GM19397 (cell line): ENCODE results near the gene E2F6.

Source experiments
- ATAC-seq: cut with Tn5 transposase; IDR thresholded peaks from one replicate; pipeline ENCODE4 v1.9.1; 2021; ENCODE audit warnings: mild to moderate bottlenecking, moderate library complexity; ENCODE audit not compliant: unreplicated experiment

Gene E2F6

DNA sequence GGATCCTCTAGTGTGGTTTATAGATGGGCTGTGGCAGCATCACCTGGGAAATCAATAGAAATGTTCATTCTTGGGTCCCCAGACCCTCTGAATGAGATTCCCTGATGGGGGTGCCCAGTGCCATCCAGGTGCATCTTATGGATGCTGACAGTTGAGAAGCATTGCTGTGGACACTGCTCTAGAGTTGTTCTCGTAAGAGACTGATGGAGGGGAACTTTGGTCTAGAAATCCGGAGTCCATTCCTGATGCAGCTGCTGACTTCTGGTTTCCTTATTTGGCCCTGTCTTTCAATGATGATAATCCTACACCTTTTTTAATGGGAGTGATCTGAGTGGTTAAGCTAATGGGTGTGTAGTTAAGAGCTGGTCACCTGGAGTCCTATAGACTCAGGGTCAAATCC, 28.3 kb upstream of the E2F6 start:
- no peak for ATAC-seq

DNA sequence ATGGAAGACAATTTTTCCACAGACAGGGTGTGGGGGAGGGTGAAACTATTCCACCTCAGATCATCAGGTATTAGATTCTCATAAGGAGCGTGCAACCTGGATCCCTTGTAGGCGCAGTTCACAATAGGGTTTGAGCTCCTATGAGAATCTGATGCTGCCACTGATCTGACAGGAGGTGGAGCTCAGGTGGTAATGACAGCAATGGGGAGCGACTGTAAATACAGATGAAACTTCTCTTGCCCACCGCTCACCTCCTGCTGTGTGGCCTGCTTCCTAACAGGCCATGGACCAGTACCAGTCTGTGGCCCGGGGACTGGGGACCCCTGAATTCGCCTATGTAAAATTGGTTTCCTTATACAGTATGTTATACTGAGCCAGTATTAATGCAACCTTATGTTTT, 27.3 kb upstream of the E2F6 start:
- ATAC-seq = no peak

DNA sequence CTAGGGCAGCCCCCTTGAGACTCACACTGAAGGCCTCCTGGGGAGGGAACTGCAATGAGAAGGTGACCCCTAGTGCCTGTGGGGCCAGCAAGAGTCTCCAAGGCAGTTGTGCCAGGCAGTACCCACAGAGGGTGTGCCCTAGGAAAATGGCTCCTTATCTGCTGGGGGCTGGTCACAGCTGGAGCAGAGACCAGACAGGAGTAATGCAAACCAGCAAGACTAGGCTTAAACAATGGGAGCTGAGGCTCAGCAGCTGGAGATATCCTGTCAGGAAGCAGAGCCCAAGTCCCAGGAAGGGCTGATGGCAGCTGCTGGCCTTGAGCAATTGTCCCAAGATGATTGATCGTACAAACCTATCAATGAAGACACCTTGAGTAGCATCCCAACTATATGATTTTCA, 26.8 kb upstream of the E2F6 start:
- no peak for ATAC-seq

DNA sequence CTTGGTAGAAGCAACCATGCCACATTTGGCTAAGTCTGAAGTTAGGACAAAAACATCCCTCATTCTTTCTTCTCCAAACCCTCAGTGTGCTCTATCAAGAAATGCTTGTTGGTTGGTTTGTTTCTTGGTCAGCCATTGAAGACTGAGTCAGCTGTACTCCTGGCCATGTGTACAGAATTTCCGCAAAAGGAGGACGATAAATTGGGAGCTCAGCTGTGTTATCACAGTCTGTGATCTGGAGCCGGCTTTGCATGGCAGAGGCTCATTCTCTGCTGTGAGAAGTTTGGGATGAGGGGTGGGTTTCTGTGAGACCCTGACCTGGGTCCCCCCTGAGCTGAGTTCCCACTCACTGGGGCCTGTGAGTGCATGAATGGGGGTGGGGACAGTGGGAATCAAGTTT, 26.3 kb upstream of the E2F6 start:
- ATAC-seq = no peak

DNA sequence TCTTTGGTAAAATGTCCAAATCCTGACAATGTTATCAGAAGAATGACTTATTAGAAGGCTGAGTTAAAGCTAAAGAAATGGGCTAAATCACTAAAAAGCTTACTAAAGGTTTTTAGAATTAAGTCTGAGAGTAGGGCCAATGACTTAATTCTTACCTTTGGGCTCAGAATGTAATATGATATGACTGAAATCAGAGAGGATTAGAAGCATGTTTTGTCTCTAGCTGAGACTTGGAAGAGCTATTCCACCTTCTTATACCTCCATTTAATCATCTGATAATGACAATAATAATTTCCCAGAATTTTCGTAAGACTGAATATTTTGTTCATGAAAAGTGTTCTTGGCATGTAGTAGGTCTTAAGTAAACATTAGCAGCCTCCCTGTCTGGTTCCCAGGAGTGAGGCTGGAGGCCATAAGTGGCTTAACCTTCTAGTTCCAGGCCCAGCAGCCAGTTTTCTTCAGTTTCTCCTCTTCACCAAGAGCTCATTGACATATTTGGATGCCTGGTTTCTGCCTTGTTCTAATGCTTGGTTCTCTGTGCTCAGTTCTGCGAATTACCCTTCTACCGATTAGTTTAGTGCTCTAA, 25.5 kb upstream of the E2F6 start:
- no peak for ATAC-seq

DNA sequence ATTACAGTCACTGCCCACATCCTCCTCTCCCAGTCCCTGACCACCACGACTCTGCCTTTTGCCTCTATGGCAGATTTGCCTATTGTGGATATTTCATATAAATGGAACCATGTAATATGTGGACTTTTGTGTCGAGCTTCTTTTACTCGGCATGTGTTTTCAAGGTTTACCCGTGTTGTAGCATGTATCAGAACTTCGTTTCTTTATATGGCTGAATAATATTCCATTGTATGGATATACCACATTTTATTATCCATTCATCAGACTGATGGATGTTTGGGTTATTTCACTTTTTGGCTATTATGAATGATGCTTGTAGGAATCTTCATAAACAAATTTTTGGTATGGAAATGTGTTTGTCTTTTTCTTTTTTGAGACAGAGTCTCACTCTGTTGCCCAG, 24.2 kb upstream of the E2F6 start:
- no peak for ATAC-seq

DNA sequence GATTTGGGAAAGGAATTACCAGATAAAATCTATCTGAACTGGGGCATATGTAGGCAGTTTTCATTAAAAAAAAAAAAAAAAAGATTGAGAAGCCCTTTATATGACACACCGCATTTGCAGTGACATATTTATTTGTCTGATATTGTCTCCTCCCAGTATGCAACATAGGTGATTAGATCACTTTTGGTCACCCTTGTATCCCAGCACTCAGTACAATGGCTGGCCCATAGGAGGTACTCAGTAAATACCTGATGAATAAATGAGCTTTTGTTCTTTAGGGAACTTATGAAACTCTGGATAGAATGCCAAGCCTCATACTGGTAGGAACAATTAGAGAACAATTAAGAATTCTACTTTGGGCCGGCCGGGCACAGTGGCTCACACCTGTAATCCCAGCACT, 22.8 kb upstream of the E2F6 start:
- no peak for ATAC-seq

DNA sequence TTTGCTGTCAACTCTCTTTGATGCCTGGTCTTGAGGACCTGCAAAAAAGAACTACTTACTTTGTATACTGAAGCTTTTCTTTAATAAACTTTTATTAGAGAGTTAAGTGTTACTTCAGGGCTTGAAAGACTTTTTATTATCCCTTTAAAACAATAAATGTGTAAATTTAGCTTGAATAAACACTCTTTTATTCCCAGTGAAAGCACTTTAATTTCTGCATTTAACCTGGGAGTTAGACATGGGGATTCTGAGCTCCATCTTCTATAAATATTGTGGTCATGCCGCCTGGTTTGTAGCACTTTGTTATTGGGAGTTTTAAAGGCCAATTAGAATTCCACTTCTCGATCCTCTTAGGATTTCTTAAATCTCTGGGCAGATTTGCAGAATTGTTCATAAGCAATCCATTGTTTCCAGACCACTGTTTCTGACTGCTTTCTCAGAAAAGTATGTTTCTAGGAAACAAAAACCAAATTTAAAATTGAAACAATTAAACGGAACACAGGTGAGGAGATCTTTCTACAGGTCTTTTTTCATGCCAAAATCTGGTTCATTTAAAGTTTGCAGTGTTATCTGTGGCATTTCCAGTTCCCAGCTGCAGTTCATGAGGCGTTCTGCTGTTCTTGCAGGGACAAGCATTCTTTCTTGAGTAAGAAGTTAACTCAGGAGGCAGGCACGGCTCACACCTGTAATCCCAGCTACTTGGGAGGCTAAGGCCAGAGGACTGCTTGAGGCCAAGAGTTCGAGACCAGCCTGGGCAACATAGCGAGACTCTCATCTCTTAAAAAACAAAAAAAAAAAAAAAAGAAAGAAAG, 18.1 kb upstream of the E2F6 start:
- no peak for ATAC-seq

DNA sequence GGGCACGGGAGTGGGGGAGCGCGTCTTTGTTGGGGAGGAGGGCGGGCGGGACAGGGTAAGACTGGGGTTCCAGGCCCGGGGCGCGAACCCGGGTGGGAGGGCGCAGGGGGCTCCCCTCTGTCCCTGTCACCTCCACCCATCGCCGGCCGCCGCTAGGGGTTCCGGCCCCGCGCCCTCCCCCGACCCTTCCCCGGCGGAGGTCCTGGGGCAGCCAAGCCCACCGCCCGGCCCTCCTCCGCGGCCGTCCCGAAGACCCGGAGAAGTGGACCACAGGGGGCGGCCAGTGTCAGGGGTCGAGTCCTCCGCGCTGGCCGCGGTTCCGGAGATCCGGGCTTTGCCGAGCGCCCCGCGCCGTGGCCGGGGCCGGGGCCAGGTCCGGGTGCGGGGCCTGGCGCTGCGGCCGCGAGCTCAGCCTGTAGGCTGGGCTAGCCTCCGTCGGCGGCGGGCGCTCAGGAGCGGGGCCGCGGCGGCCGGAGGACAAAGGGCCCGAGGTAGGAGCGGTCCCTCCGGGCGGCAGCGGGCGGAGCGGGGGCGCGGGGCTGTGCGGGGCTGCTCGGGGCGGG, 16.6 kb upstream of the E2F6 start:
- no peak for ATAC-seq

DNA sequence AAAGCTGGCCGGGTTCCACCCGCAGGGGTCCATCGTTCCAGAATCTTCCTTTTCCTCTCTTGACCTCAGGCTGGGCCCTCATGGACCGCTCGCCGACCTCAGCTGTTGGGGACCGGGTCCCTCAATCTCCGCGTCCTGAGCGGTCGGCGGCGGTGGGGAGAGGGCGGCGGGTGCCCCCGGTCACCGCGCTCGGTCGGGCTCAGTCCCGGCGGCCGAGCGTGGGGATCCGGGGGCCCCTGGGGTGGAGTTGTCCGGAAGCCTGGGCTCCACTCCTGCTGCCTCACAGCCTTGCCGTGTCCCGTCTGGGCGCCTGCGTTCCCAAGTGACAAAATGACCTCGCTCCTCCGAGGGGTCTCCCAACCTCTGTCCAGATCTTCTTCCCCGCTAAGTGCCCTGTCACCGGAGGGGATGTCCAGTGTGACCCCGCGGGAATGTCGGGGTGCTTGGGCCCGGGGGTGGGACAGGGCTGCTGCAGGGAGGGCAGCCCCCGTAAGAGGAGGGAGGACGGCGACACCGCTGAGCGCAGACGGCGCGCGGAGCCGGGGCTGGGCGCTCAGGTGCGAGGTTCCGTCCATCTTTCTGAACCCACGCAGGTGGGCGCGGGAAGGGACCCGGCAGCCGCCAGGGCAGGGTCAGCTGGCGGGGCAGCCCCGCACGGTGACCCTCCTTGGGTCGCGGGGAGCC, 16.0 kb upstream of the E2F6 start:
- no peak for ATAC-seq

DNA sequence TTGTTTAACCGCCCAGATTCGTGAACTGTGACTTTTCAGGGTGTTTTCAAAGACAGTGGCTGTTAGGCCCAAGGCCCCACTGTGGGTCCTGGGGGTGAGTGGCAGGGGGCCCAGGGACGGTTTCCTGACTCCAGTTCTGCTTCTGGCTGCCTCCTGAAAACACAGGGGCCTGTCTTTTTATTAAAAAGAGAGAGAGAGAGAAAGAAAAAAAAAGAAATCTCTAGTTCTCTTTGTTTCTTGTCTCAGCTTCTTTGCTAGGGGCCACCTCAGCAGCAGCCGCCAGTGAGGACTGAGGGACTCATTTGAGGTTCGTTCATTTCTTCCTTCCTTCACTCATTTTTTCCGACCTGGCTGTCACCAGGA, 15.4 kb upstream of the E2F6 start:
- no peak for ATAC-seq

DNA sequence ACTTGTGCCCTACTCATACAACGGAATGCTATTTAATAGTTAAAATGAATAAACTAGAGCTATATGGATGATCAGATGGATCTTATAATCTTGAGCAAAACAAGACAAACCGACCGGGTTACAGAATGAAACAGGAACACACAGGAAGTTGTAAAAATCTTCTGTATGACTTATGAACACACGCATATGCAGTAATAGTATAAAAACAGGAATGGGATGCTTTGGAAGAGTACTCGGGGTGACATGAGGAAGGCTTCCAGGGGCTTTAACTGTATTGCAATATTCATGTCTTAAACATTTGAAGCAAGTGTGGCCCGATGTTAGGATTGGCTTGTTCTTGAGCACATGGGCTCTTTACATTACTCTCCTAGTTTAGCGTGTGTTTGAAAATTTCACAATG, 14.9 kb upstream of the E2F6 start:
- ATAC-seq = no peak

DNA sequence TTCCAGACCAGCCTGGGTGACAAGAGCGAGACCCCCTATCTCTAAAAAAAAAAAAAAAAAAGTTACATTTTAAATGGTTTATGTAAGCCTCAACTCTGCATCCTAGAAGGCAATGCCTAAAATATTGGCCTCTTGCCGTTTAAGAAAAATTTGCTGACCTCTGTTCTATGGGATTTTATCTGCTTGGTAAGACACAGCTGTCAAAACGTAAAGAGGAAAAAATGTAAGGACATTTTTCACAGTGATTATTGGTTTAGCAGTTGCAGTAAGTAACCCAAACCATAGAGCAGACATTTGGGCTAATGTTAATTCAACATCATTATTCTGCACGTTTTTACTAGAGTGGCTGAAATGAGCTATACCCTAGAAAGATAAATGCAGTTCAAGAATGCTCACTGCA, 14.4 kb upstream of the E2F6 start:
- ATAC-seq = no peak

DNA sequence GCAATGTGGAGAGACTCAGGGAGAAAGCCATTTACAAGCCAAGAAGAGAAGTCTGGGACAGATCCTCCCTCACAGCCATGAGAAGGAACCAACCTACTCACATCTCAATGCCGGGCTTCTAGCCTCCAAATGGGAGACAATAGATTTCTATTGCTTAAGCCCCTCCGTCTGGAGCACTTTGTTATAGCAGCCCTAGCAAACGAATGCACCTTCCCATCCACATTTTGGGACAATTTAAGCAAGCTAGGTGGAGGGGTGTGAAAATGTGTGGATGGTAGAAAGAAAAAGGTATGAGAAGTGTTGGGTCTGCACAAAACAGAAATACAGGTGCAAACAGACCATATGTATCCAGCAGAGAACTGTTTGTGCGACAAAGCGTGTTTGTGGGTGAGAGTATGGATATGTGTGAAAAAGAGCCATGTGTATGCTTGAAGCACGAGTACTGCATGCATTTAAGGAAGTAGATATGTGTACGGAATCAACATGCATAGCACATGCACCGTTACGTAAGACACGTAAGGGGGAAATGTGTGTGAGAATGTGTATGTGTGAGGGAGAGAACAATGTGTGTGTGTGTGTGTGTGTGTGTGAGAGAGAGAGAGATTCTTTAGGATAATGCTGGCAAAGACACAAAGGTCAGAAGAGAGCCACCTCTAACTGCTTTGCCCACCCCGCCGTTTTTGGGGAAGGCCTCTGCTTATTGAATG, 13.1 kb upstream of the E2F6 start:
- ATAC-seq = no peak

DNA sequence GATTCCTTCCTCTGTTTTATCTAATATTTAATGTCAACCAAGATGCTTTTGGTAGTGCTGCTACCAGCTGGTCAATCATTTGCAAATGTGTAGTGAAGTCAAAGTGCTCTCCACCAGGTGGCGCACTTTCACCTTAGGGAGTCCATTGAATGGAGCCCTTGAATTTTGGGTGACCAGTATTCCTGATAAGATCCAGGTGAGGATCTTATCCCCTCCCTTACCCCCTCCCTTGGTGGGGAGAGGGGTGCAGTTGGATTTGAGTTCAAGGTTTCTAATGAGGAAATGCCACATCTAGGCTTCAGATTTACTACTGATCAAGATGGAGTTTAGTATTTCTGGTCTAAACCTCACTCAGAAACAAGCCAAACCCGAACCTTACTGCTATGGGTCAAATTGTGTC, 12.0 kb upstream of the E2F6 start:
- ATAC-seq = no peak

DNA sequence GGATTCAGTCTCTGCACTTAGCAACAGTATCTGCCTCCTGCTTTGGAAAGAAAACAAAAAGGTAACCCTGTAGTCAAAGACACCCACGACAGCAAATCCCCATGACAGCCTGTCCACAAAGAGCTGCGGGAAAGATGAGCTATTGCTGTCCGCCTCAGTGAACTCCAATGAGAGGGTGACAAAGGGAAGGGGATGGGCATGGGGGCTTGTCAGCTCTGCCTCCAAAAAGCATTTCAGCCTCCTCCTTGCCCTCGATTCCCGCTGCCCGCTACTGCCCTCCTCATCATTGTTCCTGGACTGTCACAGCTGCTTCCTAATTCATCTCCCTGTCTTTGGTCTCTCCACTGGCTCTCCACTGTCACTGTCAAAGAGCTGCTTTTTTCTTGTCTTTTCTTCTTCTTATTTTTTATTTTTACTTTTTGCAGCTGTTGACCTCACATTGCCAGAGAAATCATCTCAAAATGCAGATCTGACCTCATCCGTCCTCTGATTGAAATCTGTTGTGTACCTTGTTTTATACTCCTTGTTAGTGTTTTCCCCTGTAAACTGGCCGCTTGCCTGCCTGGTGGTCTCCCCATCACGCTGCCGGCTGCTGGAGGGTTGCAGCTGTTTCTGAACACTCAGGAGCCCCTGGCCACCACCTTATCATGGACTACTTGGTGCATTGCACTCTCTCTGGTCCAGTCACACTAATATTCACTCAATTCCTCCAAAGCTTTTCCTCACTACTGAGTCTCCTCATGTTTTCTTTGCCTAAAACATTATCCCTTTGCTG, 7.9 kb upstream of the E2F6 start:
- ATAC-seq = no peak

DNA sequence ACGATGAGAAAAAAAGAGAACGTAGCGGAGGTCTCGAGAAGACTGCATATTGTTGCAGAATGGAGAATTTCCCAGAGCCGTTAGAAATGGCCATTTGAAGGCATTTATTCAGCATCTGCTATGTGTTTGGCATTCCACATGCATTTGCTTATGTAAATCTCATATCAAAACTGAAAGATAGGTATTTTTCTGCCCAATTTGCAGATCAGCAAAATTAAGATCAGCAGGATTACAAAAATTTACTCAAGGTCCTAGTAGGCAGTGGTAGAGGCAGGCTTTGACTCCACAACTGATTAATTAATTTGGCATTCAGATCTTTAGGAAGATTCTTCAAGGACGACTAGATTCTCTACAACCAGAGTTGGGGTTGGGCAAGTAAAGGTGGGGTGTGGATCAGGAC, 1.8 kb upstream of the E2F6 start:
- no peak for ATAC-seq

DNA sequence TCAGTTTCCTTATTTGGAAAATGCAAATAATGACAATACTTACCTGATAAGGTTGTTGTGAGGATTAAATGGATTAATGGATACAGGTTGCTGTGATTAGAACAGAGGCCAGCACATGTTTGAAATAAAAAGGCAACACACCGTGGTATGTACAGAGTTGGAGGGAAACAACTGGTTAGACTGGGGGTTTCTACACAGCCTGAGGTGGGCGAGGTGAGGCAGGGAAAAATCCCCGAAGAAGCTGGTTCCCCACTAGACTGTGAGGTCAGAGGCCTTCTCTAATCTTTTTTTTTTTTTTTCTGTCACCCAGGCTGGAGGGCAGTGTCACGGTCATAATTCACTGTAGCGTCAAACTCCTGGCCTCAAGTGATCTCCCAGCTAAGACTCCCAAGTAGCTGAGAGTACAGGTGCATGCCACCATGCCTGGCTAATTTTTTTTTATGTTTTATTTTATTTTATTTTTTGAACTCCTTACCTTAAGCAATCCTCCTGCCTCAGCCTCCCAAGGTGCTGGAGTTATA, 1.2 kb upstream of the E2F6 start:
- ATAC-seq = no peak

DNA sequence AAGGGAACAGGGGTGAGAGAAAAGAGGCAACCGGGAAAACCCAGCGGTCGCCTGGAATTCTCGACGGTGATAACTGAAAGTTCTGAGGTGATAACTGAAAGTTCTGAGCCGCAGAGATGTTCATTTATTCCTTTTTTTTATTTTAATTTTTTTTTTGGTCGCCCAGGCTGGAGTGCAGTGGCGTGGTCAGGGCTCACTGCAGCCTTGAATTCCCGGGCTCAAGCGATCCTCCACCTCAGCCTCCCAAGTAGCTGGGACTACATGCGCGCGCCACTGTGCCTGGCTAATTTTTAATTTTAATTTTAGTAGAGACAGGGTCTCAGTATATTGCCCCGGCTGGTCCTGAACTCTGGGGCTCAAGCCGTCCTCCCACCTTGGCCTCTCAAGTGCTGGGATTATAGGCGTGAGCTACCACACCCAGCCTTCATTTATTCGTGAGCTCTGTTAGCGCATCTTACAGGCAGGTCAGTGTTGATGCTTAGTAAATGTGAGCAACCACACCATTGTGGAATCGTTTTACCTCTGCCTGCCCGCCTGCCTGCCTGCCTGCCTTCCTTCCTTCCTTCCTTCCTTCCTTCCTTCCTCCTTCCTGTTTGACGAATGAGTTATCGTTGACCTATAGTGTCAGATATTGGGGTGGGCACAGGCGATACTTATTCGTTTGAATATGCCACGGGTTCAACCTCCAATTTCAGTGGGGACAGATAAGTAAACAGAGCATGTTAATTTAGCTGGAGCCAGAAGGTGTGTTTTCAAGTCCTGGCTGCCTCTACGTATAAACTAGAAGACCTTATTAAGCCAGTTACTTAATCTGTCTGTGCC, 557 bp upstream of the E2F6 start:
- ATAC-seq = peak; percentile 3

DNA sequence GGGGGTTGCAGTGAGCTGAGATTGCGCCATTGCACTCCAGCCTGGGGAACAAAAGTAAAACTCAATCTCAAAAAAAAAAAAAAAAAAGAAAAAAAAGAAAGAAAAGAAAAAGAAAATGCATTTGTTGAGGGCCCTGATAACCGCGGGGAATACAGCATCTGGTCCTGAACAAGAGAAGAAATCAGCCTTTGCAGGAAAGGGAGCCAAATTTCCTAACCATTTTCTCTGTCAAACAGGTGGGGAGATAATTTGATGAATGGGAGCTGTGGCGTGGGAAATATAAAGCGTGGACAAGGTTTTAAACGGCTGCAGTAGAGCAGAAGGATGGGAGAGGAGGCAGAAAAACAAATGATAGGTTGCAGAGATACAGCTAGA, 864 bp downstream of the E2F6 start:
- ATAC-seq = no peak
